HG03045 (cell line): ENCODE data around the gene KRTAP19-8.

Experiments
- ATAC-seq: cut with Tn5 transposase; IDR thresholded peaks from one replicate; pipeline ENCODE4 v1.9.1; 2021; ENCODE audit warnings: mild to moderate bottlenecking, moderate library complexity; ENCODE audit not compliant: unreplicated experiment

Gene KRTAP19-8, protein sequence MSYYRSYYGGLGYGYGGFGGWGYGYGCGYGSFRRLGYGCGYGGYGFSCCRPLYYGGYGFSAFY

DNA sequence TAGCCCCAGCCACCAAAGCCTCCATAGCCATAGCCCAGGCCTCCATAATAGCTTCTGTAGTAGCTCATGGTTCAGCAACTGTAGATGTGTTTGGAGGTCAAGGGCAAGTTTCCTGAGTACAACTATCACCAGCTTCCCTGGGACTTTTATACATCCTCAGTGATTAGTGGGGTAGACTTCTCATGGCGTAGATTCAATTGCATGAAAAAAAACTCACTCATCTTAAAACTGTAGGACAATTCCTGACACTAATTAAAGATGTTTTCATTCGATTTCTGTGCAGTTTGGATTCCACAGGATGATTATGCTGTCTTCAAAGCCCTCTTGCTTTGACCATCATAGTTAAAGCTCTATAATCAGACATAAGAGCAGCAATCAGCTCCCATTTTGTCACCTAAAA is at the start of gene KRTAP19-8:
Gene KRTAP19-8 (minus strand): TSS at position 101 of the 400 bp plus-strand sequence. CDS start 33 bp downstream, at position 68.
- no peak for ATAC-seq

DNA sequence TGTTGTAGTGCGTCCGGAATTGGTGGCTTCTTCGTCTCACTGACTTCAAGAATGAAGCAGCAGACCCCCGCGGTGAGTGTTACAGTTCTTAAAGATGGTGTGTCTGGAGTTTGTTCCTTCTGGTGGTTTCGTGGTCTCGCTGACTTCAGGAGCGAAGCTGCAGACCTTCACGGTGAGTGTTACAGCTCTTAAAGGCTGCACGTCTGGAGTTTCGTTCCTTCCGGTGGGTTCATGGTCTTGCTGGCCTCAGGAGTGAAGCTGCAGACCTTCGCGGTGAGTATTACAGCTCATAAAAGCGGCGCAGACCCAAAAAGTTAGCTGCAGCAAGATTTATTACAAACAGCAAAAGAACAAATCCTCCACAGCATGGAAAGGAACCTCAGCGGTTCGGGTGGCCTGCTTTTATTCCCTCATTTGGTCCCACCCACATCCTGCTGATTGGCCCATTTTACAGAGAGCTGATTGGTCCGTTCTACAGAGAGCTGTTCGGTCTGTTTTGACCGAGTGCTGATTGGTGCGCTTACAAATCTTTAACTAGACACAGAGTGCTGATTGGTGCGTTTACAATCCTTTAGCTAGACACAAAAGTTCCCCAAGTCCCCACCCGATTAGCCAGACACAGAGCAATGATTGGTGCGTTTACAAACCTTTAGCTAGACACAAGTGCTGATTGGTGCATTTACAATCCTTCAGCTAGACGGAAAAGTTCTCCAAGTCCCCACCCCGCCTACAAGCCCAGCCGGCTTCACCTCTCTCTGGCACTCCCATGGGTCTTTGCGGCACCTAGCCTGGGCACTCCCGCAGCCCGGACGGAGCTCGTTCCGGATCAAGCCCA is 49.6 kb upstream of the KRTAP19-8 start:
- no peak for ATAC-seq

DNA sequence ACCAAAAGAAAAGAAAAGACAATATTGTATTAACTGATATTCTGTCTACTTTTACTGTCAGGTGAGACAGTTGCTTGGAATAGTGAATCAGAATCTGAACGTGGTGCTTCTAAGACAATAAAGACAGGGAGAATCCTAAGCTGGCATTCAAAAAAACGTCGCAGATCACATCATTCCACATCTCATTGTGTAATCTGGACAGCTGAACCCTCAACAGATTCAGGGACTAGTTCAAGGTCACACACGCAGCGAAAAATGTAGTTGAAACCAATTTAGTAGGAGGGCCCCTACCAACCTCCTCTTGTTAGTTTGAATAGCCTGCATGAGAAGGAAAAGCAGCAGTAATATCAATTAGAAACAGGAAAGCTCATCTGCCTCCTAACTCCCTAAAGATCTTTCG is 46.4 kb upstream of the KRTAP19-8 start:
- no peak for ATAC-seq

DNA sequence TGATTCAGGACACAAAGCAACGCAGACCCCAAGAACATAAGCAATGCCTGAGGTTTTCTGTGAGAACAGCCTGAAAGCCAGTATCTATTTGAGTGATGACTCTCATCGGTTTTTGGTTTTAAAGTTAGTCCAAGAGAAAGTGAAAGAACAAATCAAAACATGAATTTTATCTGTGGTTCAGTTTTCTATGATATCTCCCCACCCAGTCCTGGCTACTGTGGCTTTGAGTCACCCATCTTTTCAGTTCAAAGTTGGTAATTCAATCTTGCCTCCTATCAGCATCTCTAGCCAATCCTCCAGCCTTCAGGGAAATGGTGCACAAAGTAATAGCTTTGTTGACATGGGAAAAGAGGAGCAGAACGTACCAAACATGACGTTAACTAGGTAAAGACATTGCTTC is 40.5 kb upstream of the KRTAP19-8 start:
- no peak for ATAC-seq

DNA sequence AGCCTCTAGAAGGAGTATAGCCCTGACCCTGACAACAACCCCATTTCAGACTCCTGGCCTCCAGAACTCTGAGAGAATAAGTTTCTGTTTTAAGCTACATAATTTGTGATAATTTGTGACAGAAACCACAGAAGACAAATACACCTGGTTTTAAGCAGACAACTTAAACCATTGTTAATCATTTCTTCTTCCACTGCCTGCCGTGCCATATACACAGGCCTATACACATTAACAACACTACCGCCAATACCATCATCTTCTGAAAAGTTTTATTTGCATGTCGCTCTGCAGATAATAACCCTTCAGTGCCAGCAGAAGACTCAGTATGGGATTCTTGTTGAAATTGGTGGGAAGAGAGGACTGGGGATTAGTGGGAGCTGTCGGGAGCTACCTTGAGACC is 39.9 kb upstream of the KRTAP19-8 start:
- no peak for ATAC-seq

DNA sequence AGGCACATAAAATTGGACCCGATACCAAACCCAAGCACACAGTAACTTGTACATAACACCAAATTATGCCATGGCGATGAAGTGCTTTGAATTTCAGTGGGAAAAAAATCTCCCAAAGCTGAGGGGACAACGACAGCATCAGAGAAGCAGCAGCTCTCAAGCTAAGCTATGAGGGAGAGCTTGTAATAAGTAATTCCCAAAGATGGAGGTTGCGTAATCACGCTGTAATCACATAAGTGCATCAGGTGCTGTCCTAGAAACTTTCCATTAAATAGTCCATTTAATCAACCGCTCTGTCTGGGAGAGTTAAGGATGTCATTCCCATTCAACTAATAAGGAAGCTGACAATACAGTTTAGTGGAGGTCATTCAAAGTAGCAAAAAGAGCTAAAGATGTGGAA is 37.6 kb upstream of the KRTAP19-8 start:
- no peak for ATAC-seq

DNA sequence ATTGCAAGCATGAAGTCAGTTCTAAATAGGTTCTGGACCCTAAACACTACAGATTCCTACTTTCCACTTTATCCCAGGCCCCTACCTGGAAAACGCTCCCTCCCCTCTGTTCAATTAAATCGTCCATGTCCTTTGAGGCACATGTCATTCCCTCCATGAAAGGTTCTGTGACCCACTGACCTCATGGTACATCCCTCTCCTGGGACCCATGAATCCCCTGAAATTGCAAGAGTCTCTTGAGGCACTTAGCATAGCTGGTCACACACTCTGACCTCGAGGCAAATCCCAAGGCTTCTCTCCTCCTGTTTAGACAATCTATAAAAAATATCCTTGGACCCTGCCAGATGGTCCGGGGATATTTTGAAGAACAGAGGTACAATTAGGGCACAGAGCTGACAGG is 34.3 kb upstream of the KRTAP19-8 start:
- no peak for ATAC-seq

DNA sequence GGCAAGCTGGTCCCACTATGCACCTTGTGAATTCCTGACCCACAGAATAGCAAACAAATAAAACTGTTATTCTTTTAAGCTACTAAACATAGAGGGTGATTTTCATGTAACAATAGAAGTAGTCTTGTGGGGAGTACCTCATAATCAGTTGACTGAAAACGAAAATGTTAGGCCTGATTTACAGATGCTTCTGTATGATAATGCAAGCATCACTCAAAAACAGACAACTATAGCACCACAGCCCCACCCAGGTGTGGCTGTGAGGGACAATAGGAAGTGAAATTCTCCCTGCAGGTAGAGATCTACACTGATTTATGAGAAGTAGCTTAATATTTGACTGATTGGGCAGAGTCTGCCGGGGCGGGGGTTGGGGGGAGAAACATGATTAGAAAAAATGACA is 26.5 kb upstream of the KRTAP19-8 start:
- ATAC-seq, result no peak

DNA sequence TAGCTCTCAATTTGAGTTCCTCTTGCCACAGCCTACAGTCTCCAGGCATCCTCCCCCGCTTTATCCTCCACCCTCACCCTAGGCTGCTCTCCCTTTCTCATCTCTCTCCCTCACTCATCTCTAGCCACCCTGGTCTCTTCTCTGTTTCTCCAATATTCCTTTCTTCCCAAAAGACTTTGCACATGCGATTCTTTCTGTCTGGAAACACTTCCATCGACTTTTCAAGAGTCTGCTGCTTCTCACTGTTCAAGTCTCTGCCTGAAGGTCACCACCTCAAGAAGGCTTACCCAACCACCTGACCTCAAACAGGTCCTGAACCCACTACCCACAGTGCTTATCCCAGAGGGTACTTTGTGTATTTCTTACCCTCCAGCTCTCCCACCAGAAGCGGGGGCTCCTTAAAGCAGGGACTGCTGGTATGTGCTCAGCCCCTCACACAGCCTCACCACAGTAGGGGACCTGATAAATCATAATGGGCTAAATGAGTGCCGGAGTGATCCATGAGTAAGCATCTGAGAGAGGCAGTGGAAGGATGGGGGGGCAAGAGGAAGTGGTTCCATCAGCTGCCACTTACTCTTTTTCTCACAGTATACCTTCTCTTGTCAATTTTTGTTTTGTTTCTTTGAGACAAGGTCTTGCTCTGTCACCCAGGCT is 14.3 kb upstream of the KRTAP19-8 start:
- ATAC-seq, result no peak

DNA sequence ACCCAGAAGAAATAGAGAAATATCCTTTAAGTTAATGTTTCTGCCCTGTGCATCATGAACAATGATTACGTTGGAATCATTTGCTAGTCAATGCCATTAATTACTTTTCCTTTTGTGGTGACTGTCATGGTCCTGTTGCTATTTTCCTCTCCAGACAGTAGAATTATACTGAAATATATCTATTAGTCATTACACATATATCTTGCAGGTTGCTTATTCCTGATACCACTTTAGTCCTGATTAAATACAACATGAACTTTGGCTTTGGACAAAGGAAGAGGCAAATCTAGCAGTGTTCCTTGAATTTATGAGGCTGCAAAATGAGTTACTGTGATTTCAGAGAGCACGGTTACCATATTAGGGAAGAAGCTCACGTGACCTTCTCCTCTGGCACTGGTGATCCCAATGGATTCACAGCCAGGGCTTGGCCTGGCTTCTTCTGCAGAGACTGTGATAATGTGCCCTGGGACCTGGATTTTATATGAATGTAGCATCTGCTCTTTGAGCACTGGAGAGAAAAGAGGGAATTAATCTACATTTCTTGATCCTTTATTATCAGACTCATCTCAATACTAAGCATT is 12.4 kb upstream of the KRTAP19-8 start:
- no peak for ATAC-seq

DNA sequence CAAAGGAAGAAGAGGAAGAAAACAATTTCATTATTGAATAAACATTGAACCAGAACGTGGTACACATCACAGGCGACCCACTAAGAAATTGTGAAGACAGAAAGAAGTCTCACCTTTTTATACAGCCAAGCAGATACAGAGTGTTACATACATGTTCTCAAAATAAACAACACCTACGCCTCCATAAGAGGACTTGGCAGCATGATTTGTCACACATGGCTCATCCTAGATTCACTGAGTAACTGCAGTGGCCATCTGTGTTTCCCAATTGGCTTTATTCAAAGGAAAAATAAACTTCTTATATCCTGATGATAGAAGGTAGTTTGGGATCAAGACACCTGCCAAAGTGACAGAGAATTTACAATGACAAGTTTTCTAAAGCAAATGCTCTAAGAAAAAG is 7.6 kb upstream of the KRTAP19-8 start:
- ATAC-seq, result no peak

DNA sequence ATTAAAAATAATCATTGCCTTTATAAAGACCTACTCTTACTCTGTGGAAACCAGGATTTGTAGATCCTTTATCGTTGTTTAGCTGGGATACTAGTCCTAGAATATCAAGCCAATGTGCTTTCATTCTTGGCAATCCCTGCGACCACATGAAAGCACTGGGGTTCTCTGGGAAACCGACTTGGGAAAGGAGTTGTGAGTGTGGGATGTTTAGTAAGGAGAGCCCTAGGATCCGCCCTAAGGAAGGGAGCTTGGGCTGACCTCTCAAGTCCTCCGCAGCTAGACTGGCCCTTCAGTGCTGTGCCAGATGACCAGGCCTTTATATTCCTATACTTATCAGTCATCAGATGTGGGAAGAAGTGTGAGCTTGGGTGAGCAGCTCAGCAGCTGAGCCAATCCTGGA is 5.2 kb upstream of the KRTAP19-8 start:
- ATAC-seq, result no peak

DNA sequence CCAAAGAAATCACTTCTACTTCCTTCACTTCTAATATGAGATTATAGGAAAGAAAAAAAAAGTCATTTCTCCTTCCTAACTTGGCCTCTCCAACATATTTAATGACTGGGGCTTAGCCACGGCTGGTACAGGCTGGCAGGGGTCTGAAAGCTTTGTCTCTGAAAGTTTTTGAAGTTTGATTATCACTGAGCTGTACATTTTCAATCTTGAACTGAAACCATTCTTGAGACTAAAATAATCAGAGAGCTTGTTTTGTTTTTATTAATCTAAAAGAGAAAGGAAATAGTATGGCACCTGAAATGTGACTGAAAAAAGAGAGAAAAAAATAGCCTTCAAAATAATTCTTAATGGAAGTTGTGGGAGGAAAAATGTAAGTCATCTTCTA is 3.8 kb upstream of the KRTAP19-8 start:
- ATAC-seq, result no peak

DNA sequence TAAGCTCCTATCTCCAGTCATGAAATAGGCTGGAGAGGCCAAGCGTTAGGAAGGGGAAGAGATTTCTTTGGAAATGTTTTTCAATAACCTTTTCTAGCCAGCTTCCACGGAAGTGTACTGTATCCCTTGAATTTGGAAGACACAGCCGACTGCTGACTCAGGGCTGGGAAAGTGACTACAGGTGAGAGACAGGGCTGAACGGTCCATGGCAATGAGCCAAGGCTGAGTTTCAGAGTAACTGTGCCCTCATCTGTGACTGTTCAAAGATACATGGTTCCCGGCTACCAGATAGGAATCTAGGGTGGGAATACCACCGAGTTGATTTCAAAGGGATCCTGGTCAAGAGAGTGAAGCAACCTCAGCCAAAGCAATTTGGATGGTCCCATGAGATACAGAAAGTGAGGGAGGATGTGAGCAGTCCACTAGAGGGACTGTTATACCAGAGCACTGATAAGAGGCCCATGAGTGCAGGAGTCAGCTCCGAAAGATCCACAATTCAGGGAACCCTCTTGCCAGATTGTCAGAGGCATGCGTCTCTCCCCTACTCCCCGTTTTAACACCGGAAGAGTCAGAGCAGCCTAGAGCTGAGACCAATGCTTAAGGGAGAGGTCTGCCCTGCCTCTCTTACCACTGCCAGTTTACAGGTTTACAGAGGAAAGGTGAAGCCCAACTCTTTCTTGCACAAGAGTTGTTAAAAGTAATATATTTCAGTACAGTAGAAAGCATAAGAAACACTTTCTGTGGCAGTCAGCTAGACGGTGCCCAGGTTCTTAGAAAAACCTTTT is 3.2 kb upstream of the KRTAP19-8 start:
- ATAC-seq, result no peak

DNA sequence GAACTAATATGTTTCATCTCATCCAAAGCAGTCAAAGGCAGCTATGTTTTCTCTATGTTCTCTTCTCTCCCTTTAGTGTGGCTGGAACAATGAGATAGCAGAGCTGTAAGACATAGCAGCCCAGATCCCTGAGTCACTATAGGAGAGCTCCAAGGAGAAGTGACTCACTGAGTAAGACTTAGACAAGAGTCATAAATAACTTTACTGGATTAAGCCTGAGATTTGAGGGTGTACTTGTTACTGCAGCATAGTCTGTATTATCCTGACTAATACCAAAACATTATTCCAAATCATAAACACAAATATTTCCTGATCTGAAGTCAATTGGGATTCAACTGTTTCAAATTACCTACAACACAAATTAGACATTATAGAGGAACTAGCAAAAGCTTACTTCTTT is 3.9 kb downstream of the KRTAP19-8 start:
- no peak for ATAC-seq

DNA sequence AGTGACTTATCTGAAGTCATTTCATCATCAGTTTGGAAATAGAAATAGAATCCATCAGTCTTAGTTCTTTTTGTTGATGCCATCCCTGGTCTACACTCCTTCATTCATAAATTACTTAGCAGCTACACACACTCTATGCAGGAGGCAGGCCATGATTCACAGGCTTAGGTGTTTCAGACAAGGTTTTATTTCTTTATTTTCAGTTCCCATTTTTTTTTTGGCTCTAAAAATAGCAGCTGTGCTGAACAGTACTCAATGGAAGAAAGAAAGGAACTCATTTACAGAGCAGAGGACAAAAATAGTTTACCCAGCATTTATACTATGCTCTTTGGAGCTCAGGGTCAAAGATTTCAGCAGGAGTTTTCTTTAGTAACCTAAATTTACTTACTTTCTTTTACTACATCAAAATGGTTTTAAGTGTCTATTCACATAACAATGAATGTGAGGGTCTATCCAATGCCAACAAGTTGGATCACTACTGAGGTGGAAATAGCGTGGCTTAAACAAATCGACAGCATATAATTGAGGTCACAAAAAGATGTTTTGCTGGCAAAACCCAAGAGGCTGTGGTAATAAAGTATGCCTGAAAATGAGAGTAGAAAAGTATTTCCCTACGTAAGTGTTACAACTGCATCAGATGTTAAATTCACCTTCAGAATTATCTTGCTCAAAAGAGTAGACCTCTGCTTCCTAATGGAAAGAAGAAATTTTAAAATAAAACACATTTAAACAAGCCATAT is 7.7 kb downstream of the KRTAP19-8 start:
- ATAC-seq, result no peak

DNA sequence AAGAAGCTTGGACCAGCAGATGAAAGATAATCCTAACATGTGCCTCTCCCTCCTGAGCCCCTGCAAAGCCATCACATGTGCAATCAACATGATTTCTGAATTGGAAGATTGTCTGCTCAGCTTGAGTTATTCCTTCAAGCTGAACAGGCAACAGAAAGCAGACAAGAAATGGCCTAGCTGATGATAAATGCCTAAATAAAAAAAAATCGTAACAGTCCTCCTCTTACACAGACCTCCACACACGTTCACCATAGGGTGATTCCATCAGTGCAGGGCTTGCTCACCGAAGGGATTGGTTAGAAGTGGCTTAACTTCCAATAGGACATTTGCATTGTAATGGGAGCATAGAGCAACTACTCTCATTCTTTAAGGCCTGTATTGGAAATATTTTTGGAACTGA is 14.6 kb downstream of the KRTAP19-8 start:
- ATAC-seq, result no peak

DNA sequence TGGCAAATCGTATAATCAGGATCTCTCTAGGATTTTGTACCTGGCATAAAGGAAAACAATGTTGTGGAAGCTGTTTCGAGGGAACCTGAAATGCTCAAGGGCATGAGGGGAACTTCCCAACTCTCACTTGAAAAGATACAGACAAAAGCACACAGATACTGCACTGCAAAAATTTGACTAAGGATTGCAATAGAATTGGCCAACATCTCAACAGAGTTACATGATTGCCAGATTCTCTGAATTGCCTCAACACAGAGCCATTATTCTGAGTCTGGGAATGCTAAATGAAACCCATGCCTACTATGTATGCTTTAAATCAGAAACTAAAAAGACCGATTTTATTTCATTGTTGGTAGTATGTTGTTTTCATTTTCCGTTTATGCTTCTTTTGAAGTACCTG is 16.0 kb downstream of the KRTAP19-8 start:
- no peak for ATAC-seq

DNA sequence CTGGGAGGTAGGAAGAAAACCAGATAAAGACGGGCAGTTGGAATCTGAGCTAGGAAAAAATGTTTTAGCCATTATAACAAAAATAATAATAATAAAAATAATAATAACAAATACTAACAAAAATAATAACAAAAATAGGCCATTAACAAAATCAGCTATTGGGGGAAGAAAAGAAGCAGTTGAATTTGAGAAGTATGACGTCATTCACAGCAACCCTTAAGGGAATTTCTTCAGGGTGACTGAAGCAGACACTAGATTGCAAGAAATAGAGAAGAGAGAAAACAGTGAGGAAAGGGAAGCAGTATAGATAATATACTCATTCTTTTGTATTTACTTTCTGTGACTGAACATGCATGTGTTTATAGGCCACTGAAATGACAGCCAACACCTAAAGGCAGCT is 20.0 kb downstream of the KRTAP19-8 start:
- ATAC-seq, result no peak

DNA sequence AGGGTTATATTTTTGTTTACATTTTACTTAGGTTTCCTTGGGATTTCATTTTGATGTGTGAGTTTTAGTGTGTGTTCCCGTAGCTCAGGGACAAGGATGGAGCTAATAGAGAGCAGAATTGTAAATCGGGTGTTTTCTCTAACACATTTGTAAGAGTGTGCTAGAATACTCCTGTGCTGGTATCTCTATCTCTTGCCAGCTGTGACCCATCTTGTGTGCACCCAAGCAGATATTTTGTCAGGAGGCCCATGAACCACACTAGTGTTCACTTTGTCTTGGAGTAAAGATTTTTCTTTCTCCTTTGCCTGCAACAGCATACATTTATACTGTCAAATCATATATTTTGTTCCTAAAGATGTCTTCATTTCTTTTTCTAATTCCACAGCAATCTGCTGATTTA is 23.4 kb downstream of the KRTAP19-8 start:
- ATAC-seq, result no peak
